IMR-90 (cell line): ENCODE results near the gene SUGCT. TPM values are rescaled to one million over a fixed set of nuclear protein-coding genes. Genes with fewer than 3 reads are reported as not detected.

Source experiments
- ATAC-seq: fragments of 200-7000 bp; cut with Tn5 transposase; 2 replicates; pipeline ENCODE4 v1.9.1; 2020; ENCODE audit warnings: low read depth, mild to moderate bottlenecking, moderate library complexity
- BruUV-seq: library from RNA; stranded (reverse); fragments of 400-500 nt; replicated peaks from 2 replicates; lab custom pipeline; 2021; lab: Mats Ljungman, UMichigan
- CTCF ChIA-PET: fragments of 300-600 bp; formaldehyde crosslinking; extraction: SDS; loops from one replicate; lab custom pipeline; 2021; ENCODE audit warnings: antibody characterized with exemption; lab: Yijun Ruan, JAX
- POLR2A ChIA-PET: fragments of 300-600 bp; sonication (Branson Sonifier 250); formaldehyde crosslinking; loops from one replicate; lab custom pipeline; 2022; ENCODE audit warnings: antibody characterized with exemption; ENCODE audit not compliant: unreplicated experiment; lab: Charles Lee
- DNase-seq: peaks from one replicate; pipeline ENCODE4 v3.0.0; 2013
- H2AFZ ChIP-seq: replicated peaks from 2 replicates; pipeline ENCODE3; 2013; ENCODE audit warnings: low read length, mild to moderate bottlenecking; ENCODE audit not compliant: poor library complexity
- H2AK5ac ChIP-seq: 2 replicates; pipeline ENCODE4 v1.6.1; 2013; ENCODE audit warnings: low read depth, low read length, inconsistent platforms
- H2AK9ac ChIP-seq: replicated peaks from 2 replicates; pipeline ENCODE3; 2013; ENCODE audit warnings: mild to moderate bottlenecking, low read depth, low read length, moderate library complexity; ENCODE audit not compliant: poor library complexity
- H2BK120ac ChIP-seq: 2 replicates; pipeline ENCODE4 v1.6.1; 2013; ENCODE audit warnings: low read depth, low read length, inconsistent platforms
- H2BK15ac ChIP-seq: 3 replicates; pipeline ENCODE4 v1.6.1; 2013; ENCODE audit warnings: low read depth, low read length, inconsistent platforms
- H2BK20ac ChIP-seq: 2 replicates; pipeline ENCODE4 v1.6.1; 2013; ENCODE audit warnings: low read depth, mild to moderate bottlenecking, inconsistent platforms, low read length, moderate library complexity
- H2BK5ac ChIP-seq: 2 replicates; pipeline ENCODE4 v1.6.1; 2013; ENCODE audit warnings: mild to moderate bottlenecking, low read depth, low read length, inconsistent platforms; ENCODE audit not compliant: poor library complexity, severe bottlenecking
- H3K14ac ChIP-seq: replicated peaks from 2 replicates; pipeline ENCODE4 v1.6.1; 2013; ENCODE audit warnings: low read depth, low read length, inconsistent platforms
- H3K18ac ChIP-seq: 2 replicates; pipeline ENCODE4 v1.6.1; 2013; ENCODE audit warnings: low read depth, low read length, control low read depth
- H3K23ac ChIP-seq: 2 replicates; pipeline ENCODE4 v1.6.1; 2013; ENCODE audit warnings: low read depth, low read length, inconsistent platforms
- H3K27ac ChIP-seq: 2 replicates; pipeline ENCODE4 v1.5.1; 2013; ENCODE audit warnings: mild to moderate bottlenecking, control low read depth, low read length; ENCODE audit not compliant: insufficient read depth
- H3K27me3 ChIP-seq: 2 replicates; pipeline ENCODE4 v1.6.1; 2013; ENCODE audit warnings: low read length; ENCODE audit not compliant: control insufficient read depth, insufficient read depth
- H3K36me3 ChIP-seq: 2 replicates; pipeline ENCODE4 v1.6.1; 2013; ENCODE audit warnings: low read length, mixed read lengths; ENCODE audit not compliant: control insufficient read depth, insufficient read depth
- H3K4ac ChIP-seq: 2 replicates; pipeline ENCODE4 v1.6.1; 2013; ENCODE audit warnings: low read depth, low read length, inconsistent platforms
- H3K4me1 ChIP-seq: 2 replicates; pipeline ENCODE4 v1.6.1; 2013; ENCODE audit warnings: low read length, mixed read lengths; ENCODE audit not compliant: control insufficient read depth, insufficient read depth
- H3K4me2 ChIP-seq: 2 replicates; pipeline ENCODE4 v1.6.1; 2013; ENCODE audit warnings: low read depth, mild to moderate bottlenecking, control low read depth, low read length, moderate library complexity
- H3K4me3 ChIP-seq: 2 replicates; pipeline ENCODE4 v1.5.1; 2013; ENCODE audit warnings: low read depth, mild to moderate bottlenecking, control low read depth, low read length, moderate library complexity; ENCODE audit not compliant: insufficient read depth
- H3K56ac ChIP-seq: 2 replicates; pipeline ENCODE4 v1.6.1; 2013; ENCODE audit warnings: low read length, inconsistent platforms; ENCODE audit not compliant: insufficient read depth; ENCODE audit errors: extremely low read depth
- H3K79me1 ChIP-seq, 2 experiments: 2 replicates each; pipeline ENCODE4 v1.6.1; 2013; ENCODE audit warnings: low read length in 2 of 2, inconsistent platforms in 1 of 2, low read depth in 1 of 2
- H3K9ac ChIP-seq: 2 replicates; pipeline ENCODE4 v1.6.1; 2013; ENCODE audit warnings: low read depth, low read length, control low read depth
- H3K9me1 ChIP-seq: 2 replicates; pipeline ENCODE4 v1.6.1; 2013; ENCODE audit warnings: low read length, inconsistent platforms; ENCODE audit not compliant: insufficient read depth
- H3K9me3 ChIP-seq: 2 replicates; pipeline ENCODE4 v1.6.1; 2013; ENCODE audit warnings: low read length; ENCODE audit not compliant: control insufficient read depth, insufficient read depth
- H4K20me1 ChIP-seq: 2 replicates; pipeline ENCODE4 v1.6.1; 2013; ENCODE audit warnings: low read length, inconsistent platforms; ENCODE audit not compliant: insufficient read depth
- H4K5ac ChIP-seq: 2 replicates; pipeline ENCODE4 v1.6.1; 2013; ENCODE audit warnings: mild to moderate bottlenecking, low read depth, low read length, control low read depth
- H4K8ac ChIP-seq, 2 experiments: 2 replicates each; pipeline ENCODE4 v1.6.1; 2013; ENCODE audit warnings: low read depth in 2 of 2, low read length in 2 of 2, control low read depth in 1 of 2, inconsistent platforms in 1 of 2
- H4K91ac ChIP-seq: 2 replicates; pipeline ENCODE4 v1.6.1; 2013; ENCODE audit warnings: low read depth, low read length, inconsistent platforms; ENCODE audit not compliant: insufficient read depth
- MAFK ChIP-seq: IDR thresholded peaks from 2 replicates; pipeline ENCODE4 v1.6.1; 2012; ENCODE audit warnings: low read depth, low read length, improper control_type of control experiment
- MXI1 ChIP-seq: IDR thresholded peaks from 2 replicates; pipeline ENCODE4 v1.6.1; 2012; ENCODE audit warnings: low read depth, mild to moderate bottlenecking, low read length, moderate library complexity, borderline replicate concordance
- NFE2L2 ChIP-seq: fragments of 150-350 bp; IDR thresholded peaks from 2 replicates; pipeline ENCODE4 v1.6.1; 2016; ENCODE audit warnings: low read depth, mild to moderate bottlenecking, low read length
- POLR2A ChIP-seq: IDR thresholded peaks from 2 replicates; pipeline ENCODE4 v1.6.1; 2012; ENCODE audit warnings: mild to moderate bottlenecking, low read depth, low read length
- dilution Hi-C: fragments of 300-500 bp; cut with HindIII; formaldehyde crosslinking; loops from one replicate; pipeline ENCODE4 v1.14.3; 2018; ENCODE audit warnings: low sequenced_read_pairs; ENCODE audit not compliant: unreplicated experiment
- in situ Hi-C: fragments of 300-500 bp; cut with MboI; formaldehyde crosslinking; loops from 3 replicates; pipeline ENCODE4 v1.14.3; 2019; ENCODE audit warnings: low sequenced_read_pairs, inconsistent platforms, mixed read lengths
- intact Hi-C: fragments of 100-400 bp; cut with micrococcal nuclease; formaldehyde crosslinking; loops from 2 replicates; pipeline ENCODE4 v1.10.0; 2022
- polyA plus RNA-seq, 3 experiments: library from polyadenylated mRNA; depleted of rRNA; stranded (reverse); fragments of >200 nt; gene quantifications; 2 replicates each; pipeline ENCODE4 v1.2.3, GENCODE V29; 2012; ENCODE audit warnings: low replicate concordance in 1 of 3
- total RNA-seq: library from RNA; depleted of rRNA; stranded (reverse); fragments of >200 nt; gene quantifications from 2 replicates; pipeline ENCODE4 v1.2.3, GENCODE V29; 2012

The SUGCT gene
- total and polyA plus RNA-seq, 2 of the 4 experiments (the other 2 are of a cell fraction), result 5.9 to 8.3 TPM

DNA sequence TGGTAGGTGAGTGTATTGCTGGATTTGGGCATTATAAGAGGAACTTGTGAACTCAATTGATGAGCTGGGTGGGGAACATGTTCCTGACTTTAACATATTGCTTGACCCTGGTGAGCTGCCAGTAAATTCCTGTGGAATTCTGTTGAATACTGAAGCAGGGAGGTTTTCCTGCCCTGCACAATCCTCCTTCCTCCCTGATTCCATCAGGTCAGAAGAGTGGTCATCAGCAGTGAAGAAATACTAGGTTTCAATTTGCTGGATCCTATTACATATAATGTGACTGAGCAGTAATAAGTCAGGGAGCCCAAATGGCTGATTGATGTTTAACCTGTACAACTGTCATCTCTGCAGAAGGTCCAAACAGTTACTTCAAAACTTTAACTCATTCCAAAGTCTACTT is 581.2 kb downstream of the SUGCT start:
- intact Hi-C loops (no loop called here), in situ Hi-C loops (no loop called here), dilution Hi-C loops (no loop called here)
- peak overlapping the region; percentile 53; the same call in 2 of the 3 replicates for H2BK15ac ChIP-seq
- no peak overlapping the region for H3K9ac ChIP-seq
- no peaks in the 10 kb centered on the region for H4K20me1 ChIP-seq
- peak overlapping the region; percentile 7; the same call in 1 of the 2 replicates for H4K5ac ChIP-seq
- peak; percentile 22 for ATAC-seq
- TF ChIP-seq NFE2L2 (no peak), MXI1 (no peak), POLR2A (no peak), MAFK (no peak)
- no peak overlapping the region for H2AK9ac ChIP-seq
- H3K79me1 ChIP-seq, result no peaks in the 10 kb centered on the region
- peak; percentile 34 for DNase-seq
- H3K27me3 ChIP-seq, result no peaks in the 10 kb centered on the region
- no peak overlapping the region for H2BK5ac ChIP-seq
- 0 out of 2 replicates have a peak overlapping the region, but pooled peaks have one; percentile 0 for H4K91ac ChIP-seq
- no TSS peak for BruUV-seq
- no peaks in the 10 kb centered on the region; the same call in 1 of the 2 replicates for H3K9me1 ChIP-seq
- H3K14ac ChIP-seq, result peak overlapping the region; percentile 66; the same call in 1 of the 2 replicates
- H2AFZ ChIP-seq, result no peak overlapping the region
- peak overlapping the region; percentile 80 for H2BK120ac ChIP-seq
- ChIA-PET POLR2A (no interaction called here), CTCF (interaction anchor here (1.2 kb wide), 1 partner anchor 9 kb away, joined by 5 read pairs; no protein-coding TSS in a partner anchor)
- peak overlapping the region; percentile 52; the same call in 1 of the 2 replicates for H3K23ac ChIP-seq
- no peaks in the 10 kb centered on the region for H3K9me3 ChIP-seq
- peak overlapping the region; percentile 5; the same call in 1 of the 2 replicates for H3K4me2 ChIP-seq
- H3K27ac ChIP-seq, result no peak overlapping the region
- H3K4me1 ChIP-seq, result peaks cover 11% of the 10 kb centered on the region
- H3K56ac ChIP-seq, result no peak overlapping the region
- no peak overlapping the region; the same call in 1 of the 2 replicates for H3K18ac ChIP-seq
- peak overlapping the region; percentile 53; the same call in 1 of the 2 replicates for H2AK5ac ChIP-seq
- no peak overlapping the region for H3K4me3 ChIP-seq
- peak overlapping the region; percentile 69; the same call in 1 of the 2 replicates for H2BK20ac ChIP-seq
- peak overlapping the region in 1 of 2 experiments; percentile 33; a peak in 1 of 4 replicates for H4K8ac ChIP-seq
- H3K4ac ChIP-seq, result peak overlapping the region; percentile 65; the same call in 1 of the 2 replicates
- no peaks in the 10 kb centered on the region; the same call in 1 of the 2 replicates for H3K36me3 ChIP-seq
